K562 (cell line): ENCODE measurements around the gene LCE3E.

Experiments used
- BRCA1 ChIP-seq, 2 experiments: fragments of 450-650 bp in 1 of 2; sonication (generic) in 1 of 2; formaldehyde crosslinking in 1 of 2; IDR thresholded peaks; 2 replicates each; pipeline versions ENCODE4 v1.5.0 to v1.6.1; 2017 to 2020; ENCODE audit warnings: mild to moderate bottlenecking in 1 of 2, missing genetic modification reagents in 1 of 2
- MCM3 ChIP-seq: fragments of 450-650 bp; IDR thresholded peaks from 2 replicates; pipeline ENCODE4 v1.6.1; 2016
- MEIS2 ChIP-seq: fragments of 450-650 bp; IDR thresholded peaks from 2 replicates; pipeline ENCODE4 v1.6.1; 2014; ENCODE audit warnings: mild to moderate bottlenecking; ENCODE audit not compliant: partially characterized antibody

DNA sequence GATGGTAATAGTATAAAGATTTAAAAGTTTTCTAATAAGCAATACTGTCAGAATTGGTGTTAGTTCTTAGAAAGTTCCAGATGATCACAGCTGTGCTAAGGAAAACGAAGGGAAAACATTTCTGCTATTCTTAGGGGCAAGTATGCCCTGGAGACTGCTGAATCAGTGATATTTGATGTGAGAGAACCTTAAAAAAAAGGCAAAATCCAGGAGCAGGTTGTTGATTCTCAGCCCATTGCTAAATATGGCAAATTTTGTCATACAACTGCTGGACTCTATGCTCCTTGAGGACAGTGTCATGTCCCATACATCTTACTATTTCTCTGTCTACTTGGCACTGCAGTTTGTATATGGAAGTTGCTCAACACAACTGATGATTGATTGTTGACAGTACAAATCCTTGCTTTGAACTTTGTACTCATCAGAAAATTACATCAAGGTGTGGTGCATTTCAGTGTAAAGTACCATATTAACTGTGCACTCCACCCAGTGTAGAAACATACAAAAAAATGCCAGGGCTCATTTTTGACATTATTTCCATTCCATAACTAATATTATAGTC lies 41.4 kb downstream of the LCE3E start:
- no peak for TF ChIP-seq MCM3
- TF ChIP-seq MEIS2: no peak
- no peak for TF ChIP-seq BRCA1 (IDR thresholded peaks at IDR 0.05)
- no peak for TF ChIP-seq BRCA1 (CRISPR knock-in tag; IDR thresholded peaks at IDR 0.05)
